Choroid plexus epithelial cell (primary cell): ENCODE measurements around the gene STEAP3.

Experiments used
- DNase-seq: peaks from one replicate; pipeline ENCODE4 v3.0.0-alpha.2; 2010; ENCODE audit warnings: low read depth
- H3K4me3 ChIP-seq: 2 replicates; pipeline ENCODE4 v1.5.1; 2011; ENCODE audit warnings: low read depth, mild to moderate bottlenecking, control low read depth, low read length, moderate library complexity
- CTCF ChIP-seq: conservative IDR thresholded peaks from 2 replicates; pipeline ENCODE4 v1.5.1; 2011; ENCODE audit warnings: low read depth, mild to moderate bottlenecking, control low read depth, inconsistent platforms, low read length, moderate library complexity

STEAP3 gene

GRCh38 chr2:119255760-119256581 is 32.3 kb downstream of the STEAP3 start:
- peak; percentile 97 for DNase-seq
- H3K4me3 ChIP-seq, result no peak overlapping the region
- no peak for TF ChIP-seq CTCF

- no peak for DNase-seq
- TF ChIP-seq CTCF, result no peak
- no peak overlapping the region for H3K4me3 ChIP-seq
Measured at GRCh38 chr2:119256582-119256921, 32.9 kb downstream of the STEAP3 start.

- no peak for DNase-seq
Measured at GRCh38 chr2:119257198-119257597, 33.6 kb downstream of the STEAP3 start.

GRCh38 chr2:119259296-119259860 is 35.7 kb downstream of the STEAP3 start:
- no peak for TF ChIP-seq CTCF
- peak; percentile 32 for DNase-seq
- no peak overlapping the region for H3K4me3 ChIP-seq

More at GRCh38 chr2:119257198-119257597, 33.6 kb downstream of the STEAP3 start:
- no peak for TF ChIP-seq CTCF
- H3K4me3 ChIP-seq, result no peak overlapping the region

GRCh38 chr2:119260646-119261492 is 37.2 kb downstream of the STEAP3 start:
- peak; percentile 31 for DNase-seq
- no peak overlapping the region for H3K4me3 ChIP-seq
- no peak for TF ChIP-seq CTCF

- no peak for DNase-seq
- no peak for TF ChIP-seq CTCF
- no peak overlapping the region for H3K4me3 ChIP-seq
Measured at GRCh38 chr2:119261493-119262225, 38.0 kb downstream of the STEAP3 start.
